PC-9 (cell line): ENCODE results near the gene PARP15. TPM values are rescaled to one million over a fixed set of nuclear protein-coding genes. Genes with fewer than 3 reads are reported as not detected.

Source experiments
- BruUV-seq: library from RNA; stranded (reverse); fragments of 400-500 nt; replicated peaks from 2 replicates; lab custom pipeline; 2021; lab: Mats Ljungman, UMichigan
- CTCF ChIA-PET: fragments of 300-600 bp; sonication (Branson Sonifier 250); formaldehyde crosslinking; loops from one replicate; lab custom pipeline; 2022; ENCODE audit warnings: antibody characterized with exemption; lab: Charles Lee
- POLR2A ChIA-PET: fragments of 300-600 bp; sonication (Branson Sonifier 250); formaldehyde crosslinking; loops from one replicate; lab custom pipeline; 2022; ENCODE audit warnings: antibody characterized with exemption; ENCODE audit not compliant: unreplicated experiment; lab: Charles Lee
- DNase-seq, 2 experiments: peaks; one replicate each; pipeline versions ENCODE4 v3.0.0 to v3.0.0-alpha.2; 2015 to 2022; ENCODE audit warnings: mixed read lengths in 1 of 2
- H2AFZ ChIP-seq: fragments of 200-600 bp; sonication (generic); 2 replicates; pipeline ENCODE4 v1.8.1; 2017; ENCODE audit warnings: antibody characterized with exemption
- H3F3A ChIP-seq: fragments of 200-600 bp; sonication (generic); 2 replicates; pipeline ENCODE4 v1.8.1; 2017; ENCODE audit warnings: antibody characterized with exemption, mild to moderate bottlenecking, low read depth; ENCODE audit not compliant: insufficient read depth
- H3K27ac ChIP-seq: fragments of 200-600 bp; sonication (generic); 2 replicates; pipeline ENCODE4 v1.6.1; 2016; ENCODE audit warnings: mixed run types
- H3K27me3 ChIP-seq: fragments of 200-600 bp; sonication (generic); 2 replicates; pipeline ENCODE4 v1.6.1; 2016; ENCODE audit warnings: low read depth, mixed run types; ENCODE audit not compliant: insufficient read depth
- H3K36me3 ChIP-seq: fragments of 200-600 bp; sonication (generic); 2 replicates; pipeline ENCODE4 v1.6.1; 2016; ENCODE audit warnings: low read depth, mixed run types
- H3K4me1 ChIP-seq: fragments of 200-600 bp; sonication (generic); replicated peaks from 2 replicates; pipeline ENCODE4 v1.6.1; 2016; ENCODE audit warnings: mixed run types; ENCODE audit not compliant: insufficient read depth
- H3K4me2 ChIP-seq: fragments of 200-600 bp; sonication (generic); 2 replicates; pipeline ENCODE4 v1.6.1; 2017; ENCODE audit warnings: mixed run types
- H3K4me3 ChIP-seq: fragments of 200-600 bp; sonication (generic); 2 replicates; pipeline ENCODE4 v1.6.1; 2016; ENCODE audit warnings: mixed run types
- H3K79me2 ChIP-seq: fragments of 200-600 bp; sonication (generic); 2 replicates; pipeline ENCODE4 v1.6.1; 2017; ENCODE audit warnings: low read depth, mixed run types
- H3K9me2 ChIP-seq: fragments of 200-600 bp; sonication (generic); 2 replicates; pipeline ENCODE4 v1.8.1; 2017; ENCODE audit warnings: mild to moderate bottlenecking; ENCODE audit not compliant: insufficient read depth
- H3K9me3 ChIP-seq: fragments of 200-600 bp; sonication (generic); 2 replicates; pipeline ENCODE4 v1.8.1; 2016; ENCODE audit warnings: low read depth; ENCODE audit not compliant: insufficient read depth
- H4K20me1 ChIP-seq: fragments of 200-600 bp; sonication (generic); 2 replicates; pipeline ENCODE4 v1.8.1; 2017; ENCODE audit not compliant: insufficient read depth
- EZH2 ChIP-seq: fragments of 200-600 bp; sonication (generic); IDR thresholded peaks from 2 replicates; pipeline ENCODE4 v1.8.0; 2017; ENCODE audit warnings: antibody characterized with exemption, low read depth
- intact Hi-C: fragments of 100-400 bp; cut with micrococcal nuclease; formaldehyde crosslinking; loops from one replicate; pipeline ENCODE4 v1.10.0; 2022; ENCODE audit not compliant: unreplicated experiment
- total RNA-seq: library from RNA; stranded (reverse); gene quantifications from 2 replicates; pipeline ENCODE4 v1.2.3, GENCODE V29; 2021
- TF ChIP-seq, protein P1 (sequence below): fragments of 200-600 bp; sonication (generic); conservative IDR thresholded peaks from 2 replicates; pipeline ENCODE4 v1.6.1; 2017; ENCODE audit warnings: mixed run types, antibody characterized with exemption, mild to moderate bottlenecking, moderate library complexity

Gene PARP15
- total RNA-seq, 1 experiment from 2014 or later: 0.07 TPM

- no TSS peak for BruUV-seq
- no peak for DNase-seq
- Histone ChIP-seq H3K4me2 (no peak overlapping the region), H2AFZ (no peak overlapping the region), H3K27ac (no peak overlapping the region), H3K79me2 (no peaks in the 10 kb centered on the region), H3K36me3 (no peaks in the 10 kb centered on the region), H3K4me3 (no peak overlapping the region), H3K9me2 (no peaks in the 10 kb centered on the region), H3F3A (no peaks in the 10 kb centered on the region), H3K9me3 (no peaks in the 10 kb centered on the region), H4K20me1 (no peaks in the 10 kb centered on the region), H3K4me1 (no peaks in the 10 kb centered on the region), H3K27me3 (no peaks in the 10 kb centered on the region)
- POLR2A ChIA-PET: no interaction called here
- CTCF ChIA-PET: interaction anchor here (0.5 kb wide), 1 partner anchor 167 kb away, joined by 6 read pairs; no protein-coding TSS in a partner anchor
- TF ChIP-seq, protein P1, sequence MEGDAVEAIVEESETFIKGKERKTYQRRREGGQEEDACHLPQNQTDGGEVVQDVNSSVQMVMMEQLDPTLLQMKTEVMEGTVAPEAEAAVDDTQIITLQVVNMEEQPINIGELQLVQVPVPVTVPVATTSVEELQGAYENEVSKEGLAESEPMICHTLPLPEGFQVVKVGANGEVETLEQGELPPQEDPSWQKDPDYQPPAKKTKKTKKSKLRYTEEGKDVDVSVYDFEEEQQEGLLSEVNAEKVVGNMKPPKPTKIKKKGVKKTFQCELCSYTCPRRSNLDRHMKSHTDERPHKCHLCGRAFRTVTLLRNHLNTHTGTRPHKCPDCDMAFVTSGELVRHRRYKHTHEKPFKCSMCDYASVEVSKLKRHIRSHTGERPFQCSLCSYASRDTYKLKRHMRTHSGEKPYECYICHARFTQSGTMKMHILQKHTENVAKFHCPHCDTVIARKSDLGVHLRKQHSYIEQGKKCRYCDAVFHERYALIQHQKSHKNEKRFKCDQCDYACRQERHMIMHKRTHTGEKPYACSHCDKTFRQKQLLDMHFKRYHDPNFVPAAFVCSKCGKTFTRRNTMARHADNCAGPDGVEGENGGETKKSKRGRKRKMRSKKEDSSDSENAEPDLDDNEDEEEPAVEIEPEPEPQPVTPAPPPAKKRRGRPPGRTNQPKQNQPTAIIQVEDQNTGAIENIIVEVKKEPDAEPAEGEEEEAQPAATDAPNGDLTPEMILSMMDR: no peak
- TF ChIP-seq EZH2: no peak
- intact Hi-C loops: no loop called here
These were observed 20.1 kb upstream of the PARP15 start for GRCh38 chr3:122557356-122557755.

DNA sequence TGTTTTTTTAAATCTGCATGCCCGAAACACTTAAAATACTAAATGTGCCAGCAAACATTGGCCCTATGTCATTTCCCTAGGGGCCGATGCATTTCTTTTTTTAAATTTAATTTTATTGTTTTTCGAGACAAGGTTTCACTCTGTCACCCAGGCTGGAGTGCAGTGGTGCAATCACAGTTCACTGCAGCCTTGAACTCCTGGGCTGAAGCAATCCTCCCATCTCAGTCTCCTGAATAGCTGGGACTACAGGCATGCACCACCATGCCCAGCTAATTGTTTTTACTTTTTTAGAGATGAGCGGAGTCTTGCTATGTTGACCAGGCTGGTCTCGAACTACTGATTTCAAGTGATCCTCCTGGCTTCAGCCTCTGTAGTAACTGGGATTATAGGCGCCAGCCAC is 18.8 kb upstream of the PARP15 start:
- H3F3A ChIP-seq: no peaks in the 10 kb centered on the region
- ChIA-PET CTCF (interaction anchor here (1.6 kb wide), 1 partner anchor 121 kb away, joined by 5 read pairs; no protein-coding TSS in a partner anchor), POLR2A (no interaction called here)
- H3K9me3 ChIP-seq: no peaks in the 10 kb centered on the region
- H3K27me3 ChIP-seq: no peaks in the 10 kb centered on the region
- BruUV-seq: no TSS peak
- TF ChIP-seq EZH2: no peak
- TF ChIP-seq, protein P1: no peak
- 0 out of 2 replicates have a peak, but pooled peaks cover 6% of the 10 kb centered on the region for H3K4me1 ChIP-seq
- H4K20me1 ChIP-seq: no peaks in the 10 kb centered on the region
- no peaks in the 10 kb centered on the region for H3K36me3 ChIP-seq
- H3K4me2 ChIP-seq: no peak overlapping the region
- intact Hi-C loops: no loop called here
- H3K79me2 ChIP-seq: no peaks in the 10 kb centered on the region
- no peak overlapping the region for H2AFZ ChIP-seq
- H3K27ac ChIP-seq: no peak overlapping the region
- DNase-seq: no peak
- H3K4me3 ChIP-seq: no peak overlapping the region
- H3K9me2 ChIP-seq: no peaks in the 10 kb centered on the region

DNA sequence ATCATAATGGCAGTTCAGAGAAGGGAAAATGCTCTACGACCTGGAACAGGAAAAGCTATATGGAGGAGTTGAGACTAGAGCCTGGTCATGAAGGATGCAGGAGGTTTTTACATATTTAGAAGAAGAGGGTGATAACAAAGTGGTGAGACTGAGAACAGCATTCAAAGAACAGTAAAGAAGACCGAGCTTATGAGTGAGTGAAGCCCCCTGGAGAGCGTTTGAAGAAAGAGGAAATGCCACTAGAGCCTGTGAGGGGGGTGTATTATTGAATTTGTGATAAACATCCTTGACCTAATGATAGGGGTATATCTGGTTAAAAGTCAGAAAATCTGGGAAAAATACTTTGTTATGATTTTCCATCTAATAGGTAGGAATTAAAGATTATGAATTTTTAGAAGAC is 17.5 kb upstream of the PARP15 start:
- H3F3A ChIP-seq: no peaks in the 10 kb centered on the region
- intact Hi-C loops: loop anchor here (1.0 to 5.0 kb wide), 4 partner anchors 103 to 237 kb away; partner anchors contain the start of gene SLC49A4
- H3K9me3 ChIP-seq: no peaks in the 10 kb centered on the region
- H3K4me1 ChIP-seq: peaks cover 11% of the 10 kb centered on the region; the same call in 1 of the 2 replicates
- H4K20me1 ChIP-seq: no peaks in the 10 kb centered on the region
- H3K4me3 ChIP-seq: no peak overlapping the region
- H3K27me3 ChIP-seq: no peaks in the 10 kb centered on the region
- TF ChIP-seq, protein P1: no peak
- TF ChIP-seq EZH2: no peak
- peaks cover 3% of the 10 kb centered on the region; the same call in 1 of the 2 replicates for H3K79me2 ChIP-seq
- no peaks in the 10 kb centered on the region for H3K36me3 ChIP-seq
- BruUV-seq: no TSS peak
- no peaks in the 10 kb centered on the region for H3K9me2 ChIP-seq
- no peak for DNase-seq
- no peak overlapping the region for H3K4me2 ChIP-seq
- H3K27ac ChIP-seq: no peak overlapping the region
- POLR2A ChIA-PET: no interaction called here
- CTCF ChIA-PET: interaction anchor here (1.6 kb wide), 1 partner anchor 119 kb away, joined by 5 read pairs; no protein-coding TSS in a partner anchor
- H2AFZ ChIP-seq: no peak overlapping the region
